GM18499 (cell line): ENCODE measurements around the gene APOBEC3H.

Experiments used
- ATAC-seq: cut with Tn5 transposase; IDR thresholded peaks from one replicate; pipeline ENCODE4 v1.9.1; 2021; ENCODE audit warnings: moderate number of reproducible peaks; ENCODE audit not compliant: insufficient read depth, unreplicated experiment

The APOBEC3H gene

DNA sequence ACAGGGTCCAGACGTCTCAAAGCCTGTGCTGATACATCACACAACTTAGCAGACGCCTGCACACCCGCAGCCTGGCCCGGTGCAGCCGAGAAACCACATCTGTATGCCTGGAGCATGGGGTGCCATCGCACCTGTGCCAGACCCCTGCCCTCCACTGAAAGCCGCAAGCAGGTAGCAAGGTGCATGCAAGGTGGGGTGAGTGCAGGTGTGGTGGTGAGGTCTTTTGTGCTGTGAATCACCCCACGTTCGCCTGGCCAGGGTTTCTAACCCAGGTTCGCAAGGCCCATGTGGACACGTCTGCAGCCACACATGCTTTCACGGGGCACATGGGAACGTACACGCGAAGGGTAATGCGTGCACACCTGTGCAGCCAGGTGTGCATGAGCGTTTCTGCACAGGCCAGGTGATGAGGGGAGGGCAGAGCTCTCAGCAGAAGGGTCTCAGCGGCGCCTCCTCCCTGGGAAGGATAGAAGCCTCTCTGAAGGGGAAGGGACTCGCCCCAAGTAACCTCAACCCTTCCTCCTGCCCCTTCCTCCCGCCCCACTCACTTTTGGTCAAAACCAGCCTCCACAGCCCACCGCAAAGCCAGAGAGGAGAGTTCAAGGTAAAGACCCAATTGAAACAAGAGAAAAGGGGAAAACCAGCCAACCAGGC is 36.0 kb downstream of the APOBEC3H start:
- ATAC-seq: no peak

DNA sequence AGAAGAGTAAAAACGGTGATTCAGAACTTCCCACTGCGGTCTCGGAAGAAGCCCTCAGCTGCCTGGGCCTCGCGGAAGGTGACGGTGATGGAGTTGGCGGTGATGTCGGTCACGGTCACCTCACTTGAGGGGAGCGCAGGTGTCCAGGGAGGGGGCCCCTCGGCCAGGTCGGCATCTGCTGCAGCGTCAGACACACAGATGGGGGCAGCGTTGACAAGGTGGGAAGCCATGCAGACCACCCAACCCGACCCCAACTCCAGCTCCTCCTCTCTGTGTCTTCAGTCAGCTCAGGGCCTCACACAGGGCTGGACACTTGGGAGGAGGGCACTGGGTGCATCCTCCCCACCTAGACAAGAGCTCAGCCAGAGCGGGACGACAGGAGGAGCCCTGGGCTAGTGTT is 36.8 kb downstream of the APOBEC3H start:
- no peak for ATAC-seq

DNA sequence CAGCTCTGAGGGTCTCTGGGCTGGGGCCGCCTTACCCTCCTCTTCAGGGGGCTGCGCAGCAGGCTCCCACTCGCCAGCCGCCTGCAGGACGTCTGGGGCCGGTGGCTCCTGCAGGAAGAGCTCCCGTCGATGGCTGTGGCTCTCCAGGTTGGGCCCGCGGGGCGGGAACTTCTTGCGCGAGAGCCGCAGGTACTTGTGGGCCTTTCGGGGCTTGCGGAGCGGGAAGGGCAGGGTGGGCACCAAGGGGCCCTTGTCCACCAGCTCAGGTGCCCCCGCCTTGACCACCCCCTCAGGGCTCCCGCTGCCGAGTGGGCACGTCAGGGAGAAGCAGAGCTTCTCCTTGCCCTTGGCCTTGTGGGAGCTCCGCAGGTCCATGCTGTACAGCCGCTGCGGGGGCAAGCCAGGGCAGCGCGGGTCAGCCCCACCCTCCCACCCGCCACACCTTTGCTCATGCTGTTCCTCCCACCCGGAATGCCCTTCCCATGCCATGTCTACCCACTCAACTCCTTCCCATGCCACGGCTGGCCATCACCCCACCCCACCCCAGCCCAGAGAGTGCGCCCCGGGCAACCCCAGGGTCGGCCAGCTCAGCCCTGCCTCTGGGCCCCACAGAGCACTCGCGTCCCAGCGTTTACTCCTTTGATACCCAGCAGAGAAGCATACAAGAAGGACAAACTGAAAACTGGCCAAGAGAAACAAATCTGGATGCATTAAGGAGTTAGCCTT is 37.5 kb downstream of the APOBEC3H start:
- ATAC-seq: no peak

DNA sequence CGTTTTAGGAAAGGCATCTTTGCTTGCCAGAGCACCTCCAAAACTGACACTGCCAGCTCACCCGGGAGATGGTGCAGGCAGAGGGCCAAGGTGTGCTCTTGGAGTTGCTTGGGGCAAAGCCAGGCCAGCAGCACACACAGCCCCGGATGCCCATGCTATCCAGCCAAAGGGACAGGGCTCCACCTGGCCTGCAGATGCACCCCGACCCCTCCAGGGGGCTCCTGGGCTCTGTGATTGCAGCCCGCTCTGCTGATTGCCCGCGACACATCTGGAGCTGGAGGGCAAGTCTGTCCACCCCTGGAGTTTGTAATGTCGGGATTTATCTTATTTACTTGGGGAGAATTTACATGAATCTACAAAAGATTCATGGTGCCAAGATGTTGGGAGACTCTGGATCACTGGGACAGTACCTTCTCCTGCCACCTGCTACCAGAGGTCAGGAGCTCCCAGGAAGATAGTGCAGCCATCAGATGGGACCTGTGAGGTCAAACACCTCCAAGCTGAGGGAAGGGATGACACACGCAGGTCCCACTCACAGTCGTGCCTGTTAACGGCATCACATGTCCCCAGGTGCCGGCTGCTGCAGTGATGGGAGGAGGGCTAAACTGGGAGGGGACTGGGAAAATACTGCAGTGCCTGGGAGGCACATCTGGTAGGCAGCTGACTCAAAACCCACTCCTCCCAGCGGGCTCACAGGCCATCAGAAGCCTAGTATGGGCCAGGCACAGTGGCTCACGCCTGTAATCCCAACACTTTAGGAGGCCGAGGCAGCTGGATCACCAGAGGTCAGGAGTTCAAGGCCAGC is 38.2 kb downstream of the APOBEC3H start:
- ATAC-seq: no peak

DNA sequence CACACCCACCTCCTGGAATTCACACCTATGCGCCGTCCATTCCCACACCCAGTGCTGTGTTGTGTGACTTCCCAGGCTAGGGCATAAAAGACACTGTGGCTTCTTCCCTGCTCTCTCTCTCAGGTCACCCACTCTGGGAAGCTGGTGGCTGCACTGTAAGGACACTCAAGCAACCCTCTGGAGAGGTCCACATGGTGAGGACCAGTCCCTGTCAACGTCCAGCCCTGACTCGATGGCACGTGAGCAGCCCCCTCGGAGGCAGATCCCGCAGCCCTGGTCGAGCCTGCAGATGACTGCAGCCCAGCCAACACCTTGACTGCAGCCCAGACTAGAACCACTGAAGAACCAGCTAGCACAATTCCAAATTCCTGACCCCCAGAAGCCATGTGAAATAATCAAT is 39.3 kb downstream of the APOBEC3H start:
- no peak for ATAC-seq

DNA sequence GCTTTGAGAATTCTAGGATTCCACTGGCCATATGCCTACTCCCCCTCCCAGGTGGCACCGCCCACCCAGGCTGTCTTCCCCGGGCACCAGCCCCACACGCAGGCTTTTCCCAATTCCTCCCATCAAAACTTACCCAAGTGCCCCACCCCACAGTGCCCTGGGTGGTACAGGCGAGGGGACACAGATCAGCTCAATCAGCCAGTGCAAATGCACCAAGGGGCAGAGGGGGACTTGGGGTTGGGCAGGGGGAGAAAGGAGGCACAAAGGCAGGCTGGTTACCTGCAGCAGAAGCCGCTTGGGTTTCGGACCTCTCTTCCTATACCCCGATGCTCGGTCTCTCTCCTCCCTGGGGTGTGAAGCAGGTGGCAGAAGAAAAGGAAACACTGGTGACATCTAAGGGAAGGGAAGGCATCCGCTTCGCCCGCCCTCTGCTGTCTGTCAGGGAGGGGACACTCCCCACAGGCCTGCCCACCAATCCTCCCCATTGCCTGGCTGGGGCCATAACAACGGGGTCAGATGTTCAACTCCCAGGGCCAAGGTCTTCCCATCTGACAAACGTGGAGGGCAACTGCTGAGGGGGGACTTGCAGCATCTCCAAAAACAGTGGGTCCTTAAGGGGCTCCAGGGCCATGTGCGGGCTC is 41.4 kb downstream of the APOBEC3H start:
- no peak for ATAC-seq

DNA sequence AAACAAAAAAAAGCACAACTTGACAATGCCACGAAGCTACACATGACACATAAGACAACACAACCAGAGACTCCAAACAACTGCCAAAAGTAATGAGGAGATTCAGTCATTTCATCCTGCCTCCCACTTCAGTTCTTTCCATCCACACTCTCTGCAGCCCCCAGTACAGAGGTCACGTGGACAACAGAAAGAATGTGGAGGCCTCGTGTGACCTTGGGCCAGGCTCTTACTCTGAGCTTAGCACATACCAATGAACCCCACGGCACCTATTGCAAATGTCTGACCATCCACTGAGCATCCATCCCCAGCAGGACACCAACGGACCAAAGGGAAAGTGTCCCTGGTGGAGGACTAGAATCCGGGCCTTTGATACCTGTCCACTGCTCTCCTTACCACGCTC is 42.9 kb downstream of the APOBEC3H start:
- ATAC-seq: no peak

DNA sequence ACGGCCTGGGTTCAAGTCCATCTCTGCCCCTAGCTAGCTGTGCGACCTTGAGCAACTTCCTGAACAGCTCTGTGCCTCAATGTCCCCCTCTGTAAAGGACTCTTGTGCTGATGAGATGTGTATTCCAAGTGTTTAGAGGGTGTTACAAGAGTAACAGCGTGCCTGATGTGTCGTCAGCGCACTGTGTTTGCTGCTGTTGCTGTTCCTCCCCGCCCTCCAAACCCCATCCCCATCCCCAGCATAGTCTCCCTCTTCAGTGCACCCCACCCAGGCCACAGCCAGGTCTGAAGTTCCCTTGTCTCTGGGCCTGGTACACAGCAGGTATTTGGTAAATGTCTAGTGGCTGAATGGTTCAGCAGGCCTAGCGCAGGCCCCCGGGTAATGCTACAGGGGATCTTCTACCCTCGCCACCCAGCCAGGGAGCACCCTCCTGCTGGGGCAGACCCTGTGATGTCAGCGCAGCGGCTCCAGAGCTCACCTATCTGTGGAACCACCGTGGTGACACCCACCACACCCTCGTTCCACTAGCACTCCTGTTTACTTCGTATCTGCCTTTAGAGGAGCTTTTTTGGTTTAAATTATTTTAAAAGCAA is 45.1 kb downstream of the APOBEC3H start:
- ATAC-seq: no peak

DNA sequence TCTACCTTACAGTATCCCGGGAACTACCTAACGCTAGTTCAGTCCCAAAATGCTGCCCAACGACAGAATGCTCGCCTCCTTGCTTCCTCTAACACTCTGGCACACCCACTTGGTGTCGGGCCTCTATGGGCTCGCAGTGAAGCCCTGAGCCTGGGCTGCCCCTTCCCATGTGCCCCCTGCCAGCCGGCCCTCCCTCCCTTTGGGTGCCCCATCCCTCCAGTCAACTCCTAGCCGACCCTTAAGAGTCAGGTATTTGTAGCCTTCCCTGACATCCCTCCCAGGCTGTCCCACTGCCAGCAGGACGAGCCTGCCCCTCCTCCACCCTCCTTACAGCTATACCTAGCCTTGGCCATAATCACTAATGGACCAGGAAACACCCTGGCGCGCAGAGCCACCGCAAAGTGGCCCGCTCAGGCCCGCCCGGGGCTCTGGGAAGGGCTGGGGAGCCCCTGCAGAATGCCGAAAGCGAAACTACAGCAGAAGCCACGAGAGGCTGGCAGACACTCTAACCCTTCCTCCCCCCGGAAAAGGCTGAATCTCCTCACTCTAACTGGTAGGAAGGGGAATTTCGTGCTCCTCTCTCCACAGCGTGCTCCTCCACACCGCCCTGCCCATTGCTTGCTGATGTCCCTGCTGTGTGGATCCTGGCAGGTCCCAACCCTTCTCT is 47.2 kb downstream of the APOBEC3H start:
- ATAC-seq: no peak

DNA sequence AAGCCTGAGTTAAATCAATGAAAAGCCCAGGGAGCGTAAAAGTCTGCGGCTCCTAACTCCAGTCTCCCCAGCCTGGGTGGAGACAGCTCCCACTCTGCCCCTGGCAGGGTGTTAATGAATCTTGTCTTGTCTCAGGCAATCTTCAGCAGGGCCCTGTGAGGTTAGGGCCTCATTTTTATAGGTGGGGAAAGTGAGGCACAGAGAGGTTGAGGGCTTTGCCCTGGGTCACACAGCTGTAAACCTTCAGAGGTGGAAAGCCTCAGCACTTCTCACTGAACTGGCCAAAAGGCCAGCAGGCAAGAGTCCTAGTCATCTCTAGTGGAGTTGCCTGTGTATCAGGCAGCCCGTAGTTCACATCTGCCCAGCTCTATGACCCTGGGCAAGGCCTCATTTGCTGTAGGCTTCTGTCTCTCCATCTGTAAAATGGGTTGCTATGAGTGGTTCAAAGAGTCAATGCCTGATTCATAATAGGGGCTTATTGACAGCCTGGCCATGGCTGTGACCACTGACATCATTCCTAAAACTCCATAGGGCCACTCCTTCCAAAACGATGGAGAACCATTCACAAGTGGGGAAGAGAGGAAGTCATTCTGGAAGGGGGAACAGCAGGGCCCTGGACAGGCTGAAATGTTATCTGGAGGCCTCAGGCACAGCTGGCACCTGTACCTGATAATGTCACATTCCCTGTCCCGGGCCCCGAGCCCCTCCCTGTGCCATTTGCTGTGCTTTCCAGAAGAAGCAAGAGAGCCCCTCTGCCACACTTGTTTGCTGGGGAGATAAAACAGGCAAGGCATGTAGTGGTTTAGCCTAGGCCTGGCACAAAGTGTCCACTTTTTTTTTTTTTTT is 49.4 kb downstream of the APOBEC3H start:
- no peak for ATAC-seq

DNA sequence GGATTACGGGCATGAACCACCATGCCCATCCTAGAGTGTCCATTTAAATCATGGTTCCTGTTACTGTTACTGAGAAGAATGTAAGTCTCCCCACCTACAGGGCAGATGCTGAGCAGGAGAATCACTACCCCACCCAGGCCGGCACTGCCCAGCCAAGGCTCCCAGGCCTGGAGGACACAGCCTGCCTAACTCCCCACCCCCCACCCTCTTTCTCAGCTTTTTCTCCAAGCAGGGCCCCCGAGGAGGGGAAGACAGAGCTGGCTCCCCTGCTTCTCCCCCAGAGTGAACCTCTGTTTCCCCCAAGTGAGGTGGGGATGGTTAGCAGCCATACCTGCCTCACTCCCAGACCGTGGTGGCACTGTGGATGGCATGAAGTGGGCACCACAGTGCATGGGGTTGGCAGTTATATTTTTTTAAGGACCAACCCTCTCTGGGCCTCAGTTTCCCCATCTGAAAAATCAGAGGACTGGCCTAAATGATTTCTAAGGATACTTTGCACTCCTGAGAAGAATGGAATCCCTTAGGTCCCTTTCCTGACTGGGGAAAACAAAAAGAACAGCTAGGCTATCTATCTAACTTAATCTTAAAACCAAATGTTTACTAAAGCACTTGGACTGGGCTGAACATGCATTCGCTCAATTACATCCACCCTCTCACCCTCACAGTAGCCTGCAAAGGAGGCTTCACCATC is 50.4 kb downstream of the APOBEC3H start:
- no peak for ATAC-seq

DNA sequence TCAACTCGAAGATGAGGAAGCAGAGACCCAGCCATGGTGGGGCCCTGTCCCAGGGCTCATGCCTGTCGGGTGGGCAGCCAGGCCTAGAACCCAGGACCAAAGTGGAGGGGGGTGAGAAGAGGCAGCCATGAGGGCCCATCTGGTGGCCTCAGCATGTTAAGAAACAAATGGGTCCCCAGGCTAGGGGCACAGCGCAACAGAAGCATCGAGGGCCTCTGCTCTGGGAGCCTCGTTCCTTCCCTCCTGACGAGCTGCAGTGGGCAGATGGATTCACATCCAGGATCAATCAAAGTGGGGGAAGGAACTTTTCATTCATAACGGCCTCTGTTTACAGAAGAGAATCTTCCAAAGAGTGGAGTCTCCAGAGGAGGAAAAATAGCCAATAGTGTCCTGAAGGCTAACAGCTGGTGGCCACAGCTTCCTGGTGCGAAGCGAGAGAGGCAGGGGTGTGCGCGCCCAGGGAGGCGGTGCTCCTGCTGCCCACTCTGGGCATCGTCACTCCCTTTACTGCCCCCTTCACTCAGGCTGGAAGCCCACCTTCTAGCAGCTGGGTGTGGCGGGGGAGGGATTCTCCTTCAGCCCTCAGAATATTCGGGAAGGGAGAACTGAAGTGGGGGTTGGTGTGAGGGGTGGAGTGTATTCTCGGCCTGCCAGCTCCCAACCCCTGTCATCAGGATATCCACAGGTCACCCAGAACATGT is 51.1 kb downstream of the APOBEC3H start:
- no peak for ATAC-seq

DNA sequence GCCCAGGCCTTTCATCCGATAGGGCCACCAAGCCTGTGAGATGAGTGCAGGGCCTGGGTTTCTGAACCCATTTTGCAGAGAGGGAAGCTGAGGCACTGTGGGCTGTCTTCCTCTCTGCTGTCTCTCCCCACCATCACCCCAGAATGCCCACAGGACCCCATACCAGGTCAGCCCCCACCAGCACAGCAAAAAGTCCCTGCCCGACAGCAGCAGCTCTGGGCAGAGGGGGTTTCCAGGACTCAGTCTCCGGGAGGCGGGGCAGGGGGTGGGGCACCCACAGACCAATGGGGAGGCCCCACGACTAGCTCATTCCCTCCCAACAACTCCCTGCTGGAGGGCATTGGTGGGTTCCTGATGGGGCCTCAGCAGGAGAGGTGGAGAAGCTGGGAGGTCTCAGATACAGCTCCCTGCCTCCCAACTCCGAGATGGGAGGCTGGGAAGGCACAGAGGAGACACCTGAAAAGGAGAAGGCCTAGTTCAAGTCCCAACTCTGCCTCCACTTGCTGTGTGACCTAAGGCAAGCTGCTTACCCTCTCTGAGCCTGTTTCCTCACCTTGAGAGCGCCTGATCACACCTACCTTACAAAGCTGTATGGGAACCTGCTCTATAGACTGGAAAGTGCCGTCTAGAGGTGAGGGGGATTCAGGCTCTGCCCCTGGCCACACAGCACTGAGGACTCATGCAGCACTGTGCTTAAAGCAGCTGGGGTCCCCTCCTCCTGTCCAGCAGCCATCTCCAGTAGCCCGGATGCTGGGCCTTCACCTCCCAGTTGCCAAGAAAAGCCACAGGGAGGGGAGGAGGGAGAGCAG is 51.9 kb downstream of the APOBEC3H start:
- ATAC-seq: no peak

DNA sequence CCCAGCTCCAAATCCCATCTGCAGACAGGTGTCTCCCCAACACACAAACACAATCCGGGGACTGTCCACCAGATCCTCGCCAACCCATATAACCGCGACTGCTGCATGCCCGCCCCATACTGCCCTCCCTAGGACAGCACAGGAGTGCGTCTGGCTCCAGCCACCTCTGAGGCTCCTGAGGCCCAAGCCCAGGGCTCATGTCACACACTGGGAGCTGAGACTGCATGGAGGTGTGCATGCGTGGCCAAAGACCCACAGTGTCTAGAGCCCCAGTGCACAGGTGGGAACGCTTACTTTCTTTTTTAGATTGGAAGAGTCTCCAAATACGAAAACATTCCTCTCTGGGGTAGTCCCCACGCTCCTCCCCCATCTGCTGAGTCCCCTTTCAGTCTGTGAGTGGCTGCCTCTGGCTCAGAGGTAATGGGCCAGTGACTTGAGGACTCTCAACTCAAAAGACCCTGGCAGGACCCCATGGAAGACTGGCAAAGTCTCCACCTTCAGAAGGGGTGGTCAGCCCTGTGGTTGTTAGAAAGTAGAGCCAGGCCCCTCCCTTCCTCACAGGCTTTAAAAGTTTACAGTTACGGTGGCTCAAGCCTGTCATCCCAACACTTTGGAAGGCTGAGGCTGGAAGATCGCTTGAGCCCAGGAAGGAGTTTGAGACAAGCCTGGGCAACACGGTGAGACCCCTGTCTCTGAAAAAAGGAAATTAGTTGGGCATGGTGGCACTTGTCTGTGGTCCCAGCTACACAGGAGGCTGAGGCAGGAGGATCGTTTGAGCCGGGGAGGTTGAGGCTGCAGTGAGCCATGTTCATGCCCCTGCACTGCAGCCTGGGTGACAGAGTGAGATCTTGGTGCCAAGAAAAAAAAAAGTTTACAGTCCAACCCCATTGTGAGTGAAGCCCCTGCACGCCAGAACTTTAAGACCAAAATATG is 53.1 kb downstream of the APOBEC3H start:
- no peak for ATAC-seq

DNA sequence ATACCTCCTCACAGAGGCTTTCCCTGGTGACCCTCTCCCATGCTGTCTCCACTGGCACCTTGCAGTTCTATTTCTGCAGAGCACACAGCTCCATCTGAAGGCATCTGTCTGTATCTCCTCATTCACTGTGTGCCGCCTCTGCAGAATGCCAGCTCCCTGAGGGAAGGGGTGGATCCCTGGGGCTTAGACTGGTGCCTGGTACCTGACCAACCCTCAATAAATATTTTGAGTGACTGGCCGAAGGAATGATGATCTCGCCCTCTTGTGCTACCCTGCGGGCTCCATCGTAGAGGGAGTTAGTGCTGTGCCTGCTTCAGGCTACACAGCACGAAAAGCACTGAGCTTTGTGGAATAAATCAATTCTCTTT is 53.8 kb downstream of the APOBEC3H start:
- no peak for ATAC-seq

DNA sequence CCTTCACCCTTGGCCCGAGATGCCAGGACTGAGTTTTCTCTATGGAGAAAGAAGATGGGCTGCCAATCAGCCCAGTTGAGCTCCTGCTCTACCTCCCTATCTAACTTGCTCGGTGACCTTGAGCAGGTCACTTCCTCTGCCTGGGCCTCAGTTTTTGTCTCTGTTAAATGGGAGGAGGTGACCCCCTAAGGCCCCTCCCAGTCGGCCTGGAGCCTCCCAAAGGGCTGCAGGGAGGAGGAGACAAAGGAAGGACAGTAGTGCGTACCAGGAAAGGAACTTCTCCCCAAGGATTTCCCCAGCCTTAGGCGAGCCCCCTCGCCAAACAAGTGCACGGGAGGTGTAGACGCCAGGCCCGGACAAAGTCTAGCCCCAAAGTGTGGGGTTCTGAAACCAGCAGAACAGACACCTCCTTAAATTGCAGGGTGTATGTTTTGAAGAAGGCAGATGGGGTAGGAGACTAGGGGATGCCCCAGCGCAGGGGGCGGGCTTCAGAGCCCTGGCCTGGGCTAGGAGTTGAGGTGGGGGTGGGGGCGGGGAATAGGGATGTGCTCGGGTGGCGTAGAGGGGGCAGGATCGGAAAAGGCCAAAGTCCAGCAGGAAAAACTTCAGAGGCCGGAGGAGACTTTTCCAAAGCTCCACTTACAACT is 54.4 kb downstream of the APOBEC3H start:
- no peak for ATAC-seq
